Right kidney (tissue), 9 donors: ENCODE data around the gene BCAT1.
A peak's percentile ranks its signal among the peaks of the same experiment; 100 is the strongest.

Source experiments
- DNase-seq: peaks from one replicate; pipeline ENCODE4 v3.0.0-alpha.2; 2016
- long read RNA-seq, 8 donors: transcript quantifications; one replicate each; lab custom pipeline, GENCODE V29; 2026

The BCAT1 gene, protein sequence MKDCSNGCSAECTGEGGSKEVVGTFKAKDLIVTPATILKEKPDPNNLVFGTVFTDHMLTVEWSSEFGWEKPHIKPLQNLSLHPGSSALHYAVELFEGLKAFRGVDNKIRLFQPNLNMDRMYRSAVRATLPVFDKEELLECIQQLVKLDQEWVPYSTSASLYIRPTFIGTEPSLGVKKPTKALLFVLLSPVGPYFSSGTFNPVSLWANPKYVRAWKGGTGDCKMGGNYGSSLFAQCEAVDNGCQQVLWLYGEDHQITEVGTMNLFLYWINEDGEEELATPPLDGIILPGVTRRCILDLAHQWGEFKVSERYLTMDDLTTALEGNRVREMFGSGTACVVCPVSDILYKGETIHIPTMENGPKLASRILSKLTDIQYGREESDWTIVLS
- long read RNA-seq, donor 1, full-length matches to known transcripts, result 5 of 5 reads
- long read RNA-seq, donor 1, partial matches to known transcripts, result 0 of 5 reads
- long read RNA-seq, donor 1, other reads (novel, unspliced or antisense), result 0 of 5 reads
- long read RNA-seq, donor 2, full-length matches to known transcripts, result 7 of 7 reads
- long read RNA-seq, donor 2, partial matches to known transcripts, result 0 of 7 reads
- long read RNA-seq, donor 2, other reads (novel, unspliced or antisense), result 0 of 7 reads
- long read RNA-seq, donor 3, full-length matches to known transcripts, result 5 of 5 reads
- long read RNA-seq, donor 3, partial matches to known transcripts, result 0 of 5 reads
- long read RNA-seq, donor 3, other reads (novel, unspliced or antisense), result 0 of 5 reads
- long read RNA-seq, donor 4, full-length matches to known transcripts, result 6 of 6 reads
- long read RNA-seq, donor 4, partial matches to known transcripts, result 0 of 6 reads
- long read RNA-seq, donor 4, other reads (novel, unspliced or antisense), result 0 of 6 reads
- long read RNA-seq, donor 5, full-length matches to known transcripts, result 8 of 8 reads
- long read RNA-seq, donor 5, partial matches to known transcripts, result 0 of 8 reads
- long read RNA-seq, donor 5, other reads (novel, unspliced or antisense), result 0 of 8 reads
- long read RNA-seq, donor 6, full-length matches to known transcripts, result 5 of 5 reads
- long read RNA-seq, donor 6, partial matches to known transcripts, result 0 of 5 reads
- long read RNA-seq, donor 6, other reads (novel, unspliced or antisense), result 0 of 5 reads
- long read RNA-seq, donor 7, full-length matches to known transcripts, result 9 of 9 reads
- long read RNA-seq, donor 7, partial matches to known transcripts, result 0 of 9 reads
- long read RNA-seq, donor 7, other reads (novel, unspliced or antisense), result 0 of 9 reads
- long read RNA-seq, donor 8, full-length matches to known transcripts, result 5 of 5 reads
- long read RNA-seq, donor 8, partial matches to known transcripts, result 0 of 5 reads
- long read RNA-seq, donor 8, other reads (novel, unspliced or antisense), result 0 of 5 reads

DNA sequence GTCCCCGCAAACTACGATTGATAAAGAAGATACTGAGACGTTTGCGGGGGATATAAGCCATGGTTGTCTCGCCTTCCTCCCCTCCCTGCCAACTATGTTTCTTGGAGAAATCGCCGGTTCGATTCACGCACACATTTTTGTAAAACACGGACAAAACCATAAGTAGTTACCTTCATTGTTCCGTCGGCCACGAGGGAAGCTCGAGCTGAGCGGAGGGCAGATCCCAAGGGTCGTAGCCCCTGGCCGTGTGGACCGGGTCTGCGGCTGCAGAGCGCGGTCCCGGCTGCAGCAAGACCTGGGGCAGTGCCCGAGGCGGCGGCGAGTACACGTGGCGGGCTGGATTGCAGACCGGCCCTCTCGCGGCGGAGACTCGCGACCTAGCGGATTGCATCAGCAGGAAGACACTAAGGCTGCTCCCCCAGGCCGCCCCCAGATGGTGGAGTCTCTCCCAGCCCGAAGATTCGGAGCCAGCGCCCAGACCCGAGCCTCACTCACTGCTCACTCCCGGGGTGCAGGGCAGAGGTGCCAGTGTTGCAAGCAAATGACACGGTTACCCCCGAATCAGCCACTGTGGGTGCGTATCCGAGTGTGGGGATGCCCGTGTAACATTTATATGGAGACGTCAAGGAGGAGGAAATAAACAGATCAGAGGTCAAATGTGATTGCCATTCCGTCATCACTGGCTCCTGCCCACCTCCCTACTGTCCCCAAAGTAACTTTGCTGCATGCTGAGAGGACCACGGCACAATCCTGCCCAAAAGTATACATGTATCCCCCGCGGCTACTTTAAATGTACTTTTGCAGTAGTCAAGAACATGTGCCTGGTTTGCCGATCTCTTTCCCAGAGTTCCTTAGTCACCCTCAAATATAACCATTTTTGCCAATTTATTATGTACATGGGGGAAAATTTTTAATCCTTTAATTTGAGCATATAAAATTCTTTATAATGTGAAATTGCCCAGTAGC lies at the start of gene BCAT1:
BCAT1 (minus strand) TSS at position 345 of the 966 bp plus-strand sequence; CDS start at position 176, 169 bp downstream.
- DNase-seq, result peak; percentile 79

DNA sequence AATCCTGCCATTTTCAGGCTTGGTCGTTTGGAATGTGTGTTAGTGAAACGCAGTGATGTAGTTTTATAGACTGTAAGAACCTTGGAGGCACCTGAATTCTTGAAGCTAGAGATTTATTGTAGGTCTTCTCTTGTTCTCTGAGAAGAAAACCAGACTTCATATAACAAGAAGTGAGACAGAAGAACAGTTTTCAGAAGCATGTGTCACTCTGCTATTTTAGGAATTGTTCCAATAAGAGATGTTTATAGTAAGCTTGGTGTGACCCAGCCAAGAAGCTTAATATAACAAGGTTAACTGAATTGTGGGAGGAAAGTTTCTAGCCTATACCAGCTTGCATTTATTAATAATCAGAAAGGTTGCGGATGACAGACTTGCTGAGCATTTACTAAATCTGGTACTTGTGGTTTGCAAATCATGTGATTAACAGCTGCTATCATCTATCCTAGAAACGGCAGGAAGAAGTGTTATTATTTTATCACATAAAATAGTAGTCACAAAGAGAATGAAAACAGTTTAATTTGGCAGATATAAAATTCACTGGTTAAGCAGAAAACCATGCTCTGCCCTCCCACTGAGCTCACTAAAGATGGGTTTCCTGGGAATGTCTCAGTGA lies 49.2 kb upstream of the BCAT1 start:
- no peak for DNase-seq

DNA sequence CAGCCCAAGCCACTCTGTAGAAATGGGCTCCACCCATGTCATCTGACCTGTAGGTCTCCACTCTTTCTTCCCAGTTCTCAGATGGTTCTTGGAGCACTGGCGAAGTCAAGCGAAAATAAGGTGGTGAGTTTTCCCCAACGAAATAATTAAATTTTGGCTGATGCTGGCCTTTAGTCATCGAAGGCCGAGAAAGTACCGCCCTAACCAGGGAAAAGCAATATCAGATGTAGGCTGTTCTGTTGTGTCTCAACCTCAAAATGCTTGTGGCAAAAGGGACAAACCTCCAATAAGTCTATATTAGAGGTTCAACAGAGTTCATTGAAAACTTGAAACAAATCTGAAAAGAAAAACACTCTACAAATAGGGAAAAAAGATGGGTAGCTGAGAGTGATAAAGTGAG lies 48.6 kb upstream of the BCAT1 start:
- DNase-seq, result no peak

DNA sequence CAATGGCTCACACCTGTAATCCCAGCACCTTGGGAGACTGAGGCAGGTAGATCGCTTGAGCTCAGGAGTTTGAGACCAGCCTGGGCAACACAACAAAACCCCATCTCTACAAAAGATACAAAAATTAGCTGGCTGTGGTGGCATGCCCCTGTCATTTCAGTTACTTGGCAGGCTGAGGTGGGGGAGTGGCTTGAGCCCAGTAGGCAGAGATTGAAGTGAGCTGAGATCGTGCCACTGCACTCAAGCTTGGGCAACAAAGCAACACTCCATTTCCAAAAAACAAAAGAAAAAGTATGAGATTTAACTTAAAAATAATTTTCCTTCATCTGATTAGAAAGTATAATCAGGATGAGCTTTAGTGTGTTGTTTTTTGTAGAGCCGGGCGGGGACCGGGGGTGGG lies 47.9 kb upstream of the BCAT1 start:
- no peak for DNase-seq

DNA sequence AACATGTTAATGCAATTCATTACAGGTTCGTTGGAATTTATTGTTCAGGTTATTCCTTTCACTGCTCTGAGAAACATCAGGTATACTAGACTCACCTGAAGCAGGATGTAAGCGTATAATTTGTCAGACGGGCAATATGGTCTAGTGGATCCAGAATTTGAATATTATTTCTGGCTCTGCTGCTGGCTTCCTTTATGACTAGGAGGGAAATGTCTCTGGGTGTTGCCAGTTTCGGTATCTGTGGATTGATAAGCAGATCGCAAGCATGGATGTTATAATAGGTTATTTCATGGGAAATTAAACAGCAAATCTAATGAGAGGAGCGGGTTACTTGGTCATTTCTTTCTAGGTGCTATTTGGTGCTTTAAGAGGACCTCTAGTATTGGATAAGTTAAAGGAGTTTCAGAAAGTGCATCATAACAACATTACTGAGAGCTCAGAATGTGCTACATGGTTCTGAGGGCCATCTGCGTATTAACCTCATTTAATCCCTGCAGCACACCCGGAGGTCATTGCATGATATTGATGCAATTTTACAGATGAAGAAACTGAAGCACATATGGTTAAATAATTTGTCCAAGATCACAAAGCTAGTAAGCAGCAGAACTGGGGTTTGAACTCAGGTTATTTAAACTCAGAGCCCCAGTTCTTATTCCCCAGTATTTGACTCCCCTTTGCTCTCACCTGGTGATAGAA lies 47.3 kb upstream of the BCAT1 start:
- no peak for DNase-seq

DNA sequence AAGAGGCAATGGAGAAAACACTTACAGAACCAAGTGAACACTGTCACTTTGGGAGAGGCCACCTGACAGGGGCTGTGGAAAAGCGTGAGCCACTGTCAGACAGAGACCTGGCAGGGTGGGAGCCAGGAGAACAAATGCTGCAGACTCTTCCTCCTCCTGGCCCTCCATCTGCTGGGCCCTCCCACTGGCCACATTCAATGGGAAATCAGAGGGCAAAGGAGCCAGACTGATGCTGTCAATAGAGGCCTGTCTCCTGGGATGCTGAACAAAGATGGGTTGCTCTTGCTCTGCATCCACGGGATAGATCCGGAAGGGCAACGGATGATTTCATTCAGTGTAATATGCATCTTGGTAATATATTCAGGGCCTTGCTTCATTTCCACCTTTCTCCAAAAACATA lies 44.9 kb upstream of the BCAT1 start:
- DNase-seq, result no peak

DNA sequence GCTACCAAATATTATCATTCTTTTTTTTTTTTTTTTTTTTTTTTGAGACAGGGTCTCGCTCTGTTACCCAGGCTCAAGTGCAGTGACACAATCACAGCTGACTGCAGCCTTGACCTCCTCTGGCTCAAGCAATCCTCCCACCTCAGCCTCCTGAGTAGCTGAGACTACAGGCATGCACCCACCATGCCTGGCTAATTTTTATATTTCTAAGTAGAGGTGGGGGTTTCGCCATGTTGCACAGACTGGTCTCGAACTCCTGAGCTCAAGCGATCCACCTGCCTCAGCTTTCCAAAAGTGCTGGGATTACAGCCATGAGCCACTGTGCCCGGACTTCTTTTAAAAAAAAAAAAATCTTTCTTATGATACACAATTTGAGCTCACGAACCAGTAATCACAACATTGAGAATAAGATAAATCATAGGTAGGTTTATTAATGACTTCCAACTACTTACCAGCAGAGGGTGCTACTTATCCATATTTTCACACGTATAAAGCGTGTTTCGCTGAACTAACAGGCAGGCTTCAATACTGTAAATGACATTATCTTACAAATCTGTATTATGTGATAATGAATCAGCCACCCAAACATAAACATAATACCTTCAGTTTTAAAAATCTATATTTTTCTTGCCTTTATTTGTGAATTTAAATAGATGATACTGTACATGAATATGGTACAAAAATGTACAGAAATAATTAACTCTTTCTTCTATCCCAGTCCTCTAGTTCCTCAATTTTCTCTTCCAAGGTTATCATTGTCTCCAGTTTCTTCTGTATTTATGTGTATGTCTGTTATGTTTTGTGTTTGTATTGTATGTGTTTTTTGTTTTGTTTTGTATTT lies 42.5 kb upstream of the BCAT1 start:
- peak; percentile 6 for DNase-seq

DNA sequence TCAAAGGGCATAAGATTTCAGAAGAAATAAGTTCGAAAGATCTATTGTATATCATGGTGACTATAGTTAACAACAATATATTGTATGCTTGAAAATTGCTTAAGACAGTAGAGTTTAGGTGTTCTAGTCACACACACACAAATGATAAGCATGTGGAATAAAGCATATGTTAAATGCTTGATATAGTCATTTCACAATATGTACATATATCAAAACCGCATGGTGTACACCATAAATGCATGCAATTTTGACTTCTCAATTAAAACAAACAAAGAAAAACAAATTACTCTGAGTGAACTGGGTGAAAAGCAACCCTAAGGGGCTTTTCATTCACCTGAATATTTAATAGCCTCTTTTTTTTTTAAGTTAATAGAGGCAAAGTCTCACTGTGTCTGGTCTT lies 40.3 kb upstream of the BCAT1 start:
- DNase-seq, result no peak

DNA sequence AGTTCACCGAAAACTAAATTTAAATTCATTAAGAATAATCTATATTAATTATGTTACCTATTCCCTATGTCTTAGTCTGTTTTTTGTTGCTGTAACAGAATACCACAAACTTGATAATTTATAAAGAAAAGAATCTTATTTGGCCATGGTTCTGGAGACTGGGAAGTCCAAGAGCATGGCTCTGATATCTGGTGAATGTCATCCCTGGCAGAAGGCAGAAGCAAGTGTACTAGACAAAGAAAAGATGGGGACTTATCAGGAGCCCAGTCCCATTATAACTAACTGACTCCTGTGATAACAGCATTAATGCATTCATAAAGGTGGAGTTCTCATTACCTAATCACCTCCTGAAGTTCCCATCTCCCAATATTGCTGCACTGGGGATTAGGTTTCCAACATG lies 33.3 kb upstream of the BCAT1 start:
- no peak for DNase-seq

DNA sequence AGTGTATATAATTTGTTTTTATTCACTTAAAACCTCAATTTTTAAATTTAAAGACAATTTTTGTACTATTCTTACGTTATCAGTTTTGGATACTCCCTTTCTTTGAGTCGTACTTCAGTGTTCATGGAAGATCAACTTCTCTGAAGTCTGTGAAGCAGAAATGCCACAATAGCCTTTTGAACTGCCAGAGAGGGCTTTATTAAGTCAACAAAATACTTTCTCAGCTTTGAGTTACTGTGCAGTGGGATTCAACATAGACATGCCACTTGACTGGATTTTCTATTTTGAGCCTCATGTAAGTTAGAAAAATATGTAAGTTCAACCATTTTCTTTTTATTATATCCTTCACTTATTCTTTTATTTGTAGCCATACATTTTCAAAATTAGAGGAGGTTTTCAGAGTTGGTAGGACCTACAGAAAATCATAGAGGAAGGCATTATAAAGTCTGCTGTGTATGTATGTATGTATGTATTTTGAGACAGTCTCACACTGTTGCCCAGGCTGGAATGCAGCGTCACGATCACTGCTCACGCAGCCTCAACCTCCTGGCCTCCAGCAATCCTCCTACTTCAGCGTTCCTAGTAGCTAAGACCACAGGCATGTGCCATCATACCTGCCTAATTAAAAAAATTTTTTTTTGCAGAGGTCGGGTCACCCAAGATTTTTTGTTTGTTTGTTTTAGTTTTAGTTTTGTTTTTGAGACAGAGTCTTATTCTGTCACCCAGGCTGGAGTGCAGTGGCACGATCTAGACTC lies 31.3 kb upstream of the BCAT1 start:
- peak; percentile 15 for DNase-seq

DNA sequence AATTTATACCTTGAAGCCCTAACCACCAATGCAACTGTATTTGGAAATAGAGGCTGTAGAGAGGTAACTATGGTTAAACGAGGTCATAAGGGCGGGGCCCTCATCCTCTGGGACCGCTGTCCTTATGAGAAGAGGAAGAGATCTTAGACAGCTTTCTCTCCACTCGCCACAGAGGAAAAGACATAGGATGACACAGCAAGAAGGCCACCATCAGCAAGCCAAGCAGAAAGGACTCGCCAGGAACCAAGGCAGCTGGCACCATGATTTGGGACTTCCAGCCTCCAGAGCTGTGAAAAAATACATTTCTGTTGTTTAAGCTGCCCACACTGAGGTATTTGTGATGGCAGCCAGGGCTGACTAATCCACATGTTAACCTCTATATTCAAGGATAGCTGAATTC lies 30.4 kb upstream of the BCAT1 start:
- DNase-seq, result no peak

DNA sequence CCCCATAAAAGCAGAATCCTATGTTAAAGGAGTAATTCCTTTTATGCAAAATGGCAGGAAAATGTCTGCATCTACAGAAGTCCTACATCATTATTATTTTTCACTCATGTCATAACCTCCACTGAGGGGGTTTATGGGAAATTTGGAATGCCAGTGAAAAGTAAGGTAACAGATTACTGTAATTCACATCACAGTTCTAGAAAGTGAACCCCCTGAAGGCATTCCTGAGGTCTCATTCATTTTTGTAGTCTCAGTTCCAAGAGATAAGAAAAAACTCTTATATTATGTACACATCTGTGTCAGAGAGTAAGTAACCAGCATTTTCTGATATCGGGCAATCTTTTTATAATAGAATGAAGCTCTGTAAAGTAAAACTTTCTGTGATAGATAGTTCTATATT lies 28.8 kb upstream of the BCAT1 start:
- no peak for DNase-seq

DNA sequence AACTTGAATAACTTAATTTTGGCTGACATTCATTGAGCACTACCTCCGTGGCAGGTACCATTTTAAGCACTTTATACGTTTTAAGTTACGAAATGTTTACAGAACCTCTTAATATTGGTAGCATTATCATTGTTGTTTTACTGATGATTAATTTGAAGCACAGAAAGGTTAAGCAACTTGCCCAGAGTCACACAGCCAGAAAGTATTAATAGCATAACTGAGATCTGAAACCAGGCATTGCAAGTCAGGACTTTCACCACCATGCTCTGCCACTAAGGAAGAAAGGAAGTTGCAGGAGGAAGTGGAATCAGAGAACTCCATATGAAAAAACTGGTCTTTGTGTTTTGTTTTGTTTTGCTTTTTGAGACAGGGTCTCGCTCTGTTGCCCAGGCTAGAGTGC lies 28.2 kb upstream of the BCAT1 start:
- no peak for DNase-seq

DNA sequence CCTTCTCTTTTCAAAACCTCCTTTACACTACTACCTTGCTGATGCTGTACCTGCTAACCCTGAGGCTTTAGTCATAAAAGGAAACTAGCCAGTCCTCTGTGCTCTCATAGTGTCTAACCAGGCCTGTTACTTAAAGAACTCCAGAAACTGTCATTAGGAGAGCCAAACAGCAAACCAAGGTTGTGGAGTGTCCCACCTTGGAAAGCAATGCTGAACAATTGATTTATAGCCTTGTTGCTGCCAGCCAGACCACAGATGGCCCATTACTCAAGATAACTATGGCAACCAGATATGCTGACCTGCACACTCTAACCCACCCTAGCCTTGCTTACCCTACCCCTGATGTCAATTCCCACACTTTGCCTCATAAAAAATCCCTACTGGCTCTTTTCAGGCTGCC lies 26.5 kb upstream of the BCAT1 start:
- no peak for DNase-seq

DNA sequence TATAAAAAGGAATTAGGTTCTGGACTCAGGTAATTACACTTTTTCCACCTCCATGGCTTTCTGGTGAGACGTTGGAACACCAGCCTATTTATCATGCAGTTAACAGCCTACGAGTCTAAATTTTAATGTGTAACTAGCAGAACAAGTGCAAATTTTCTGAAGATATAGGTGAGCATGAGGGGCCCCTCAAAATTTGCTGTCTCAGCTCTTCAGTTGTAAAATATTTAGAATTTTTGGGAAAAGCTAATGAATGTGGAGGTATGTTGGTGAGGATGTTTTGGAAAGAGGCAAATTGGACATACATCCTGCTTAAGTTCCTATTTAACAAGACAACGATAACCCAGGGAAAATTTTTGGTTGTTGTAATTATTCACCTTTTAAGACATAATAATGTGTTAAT lies 25.3 kb upstream of the BCAT1 start:
- DNase-seq, result no peak

DNA sequence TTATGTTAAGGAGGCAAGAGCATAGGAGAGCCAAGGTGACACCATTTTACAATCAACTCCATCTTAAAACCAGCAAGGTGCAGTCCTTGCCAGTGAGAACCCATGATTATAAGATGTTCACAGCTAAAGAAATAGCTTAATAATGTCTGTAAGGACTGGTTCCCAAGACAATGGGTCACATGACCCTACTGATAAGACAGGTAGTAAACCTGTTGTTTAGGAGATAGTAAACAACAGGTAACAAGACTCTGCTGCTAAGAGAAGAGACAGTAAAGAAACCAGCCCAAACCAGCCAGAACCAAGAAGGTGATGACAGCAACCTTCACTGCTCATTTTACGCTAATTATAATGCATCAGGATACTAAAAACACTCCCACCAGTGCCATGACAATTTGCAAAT lies 23.2 kb upstream of the BCAT1 start:
- no peak for DNase-seq

DNA sequence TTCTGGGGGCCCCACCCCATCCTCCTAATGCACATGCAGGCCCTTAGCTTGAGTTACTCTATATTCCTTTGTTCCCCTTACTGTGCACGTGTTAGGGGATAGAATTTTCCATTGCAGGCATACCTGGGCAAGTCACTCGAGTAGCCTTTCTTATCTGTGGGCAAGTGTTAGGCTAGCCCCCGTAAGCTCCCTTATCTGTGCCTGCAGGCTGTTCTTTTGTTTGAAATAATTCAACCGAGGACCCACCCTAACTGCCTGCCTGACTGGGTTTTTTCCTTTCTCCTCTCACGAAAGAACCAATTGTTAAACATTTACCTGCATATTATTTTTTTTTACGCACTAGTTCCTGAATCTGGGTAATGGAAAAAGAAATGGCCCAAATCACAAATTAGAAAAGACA lies 21.3 kb upstream of the BCAT1 start:
- DNase-seq, result no peak

DNA sequence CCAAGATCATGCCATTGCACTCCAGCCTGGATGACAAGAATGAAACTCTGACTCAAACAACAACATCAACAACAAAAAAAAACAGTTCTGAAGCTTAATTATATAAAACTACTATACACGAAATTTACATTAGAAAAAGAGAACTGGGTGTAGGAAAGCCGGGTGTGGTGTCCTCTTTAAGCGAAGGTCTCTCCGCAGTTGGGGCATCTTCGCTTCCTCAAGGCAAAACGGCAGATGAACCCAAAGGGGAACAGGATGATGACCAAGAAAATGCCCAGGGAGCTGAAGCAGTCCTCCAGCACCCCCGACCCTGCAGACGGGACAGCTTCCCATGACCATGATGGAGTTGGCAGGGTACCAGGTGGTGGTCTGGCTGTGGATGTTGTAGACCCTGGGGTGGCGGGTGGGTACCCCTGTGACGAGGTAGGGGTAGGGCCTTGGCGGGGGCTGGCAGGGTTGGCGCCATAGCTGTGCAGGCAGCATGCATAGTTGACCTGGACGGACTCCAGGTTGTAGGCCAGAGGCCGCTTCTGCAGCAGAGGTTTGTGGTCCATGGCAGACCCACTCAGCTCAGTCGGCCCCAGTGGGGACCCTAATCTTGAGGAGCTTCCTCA lies 18.2 kb upstream of the BCAT1 start:
- DNase-seq, result no peak
